DOHH2 (cell line): Measurements from ENCODE around the gene SMG5.

Experiments
- H3F3A ChIP-seq: fragments of 200-600 bp; sonication (generic), shearing (Covaris generic); 2 replicates; pipeline ENCODE4 v1.6.0; 2016; ENCODE audit warnings: antibody characterized with exemption, mild to moderate bottlenecking; ENCODE audit not compliant: control insufficient read depth, insufficient read depth
- H3K27ac ChIP-seq: fragments of 200-600 bp; sonication (generic); 2 replicates; pipeline ENCODE4 v1.5.1; 2014; ENCODE audit warnings: low read depth, mild to moderate bottlenecking, low read length, moderate library complexity
- H3K27me3 ChIP-seq: fragments of 200-600 bp; sonication (generic); 2 replicates; pipeline ENCODE4 v1.6.1; 2014; ENCODE audit warnings: mild to moderate bottlenecking, low read length, mixed read lengths; ENCODE audit not compliant: control insufficient read depth
- H3K36me3 ChIP-seq: fragments of 200-600 bp; sonication (generic); 2 replicates; pipeline ENCODE4 v1.6.1; 2014; ENCODE audit warnings: mild to moderate bottlenecking, low read length, moderate library complexity, mixed read lengths; ENCODE audit not compliant: control insufficient read depth
- H3K4me1 ChIP-seq: fragments of 200-600 bp; sonication (generic); 2 replicates; pipeline ENCODE4 v1.6.1; 2014; ENCODE audit warnings: mild to moderate bottlenecking, low read length, mixed read lengths; ENCODE audit not compliant: control insufficient read depth
- H3K4me2 ChIP-seq: fragments of 200-600 bp; sonication (generic); 2 replicates; pipeline ENCODE4 v1.6.0; 2014; ENCODE audit warnings: mild to moderate bottlenecking, low read length, moderate library complexity
- H3K4me3 ChIP-seq: fragments of 200-600 bp; sonication (generic); 2 replicates; pipeline ENCODE4 v1.5.1; 2014; ENCODE audit warnings: mild to moderate bottlenecking, low read length, mixed read lengths
- H3K79me2 ChIP-seq: fragments of 200-600 bp; sonication (generic); 2 replicates; pipeline ENCODE4 v1.6.1; 2014; ENCODE audit warnings: mild to moderate bottlenecking, low read length, mixed read lengths; ENCODE audit not compliant: control insufficient read depth
- H3K9me2 ChIP-seq: fragments of 200-600 bp; sonication (generic); replicated peaks from 2 replicates; pipeline ENCODE4 v1.6.1; 2014; ENCODE audit warnings: mild to moderate bottlenecking, low read length, mixed read lengths; ENCODE audit not compliant: control insufficient read depth
- H3K9me3 ChIP-seq: fragments of 200-600 bp; sonication (generic); 2 replicates; pipeline ENCODE4 v1.6.1; 2014; ENCODE audit warnings: antibody characterized with exemption, low read length, mixed read lengths; ENCODE audit not compliant: control insufficient read depth, insufficient read depth
- H4K20me1 ChIP-seq: fragments of 200-600 bp; sonication (generic); 2 replicates; pipeline ENCODE4 v1.6.0; 2014; ENCODE audit warnings: low read depth, mild to moderate bottlenecking, antibody characterized with exemption, low read length, moderate library complexity; ENCODE audit not compliant: control insufficient read depth, insufficient read depth
- CTCF ChIP-seq: fragments of 200-600 bp; sonication (generic); IDR thresholded peaks from one replicate; pipeline ENCODE4 v1.5.1; 2014; ENCODE audit warnings: antibody characterized with exemption, mild to moderate bottlenecking, low read depth, low read length; ENCODE audit not compliant: poor library complexity, severe bottlenecking
- EZH2phosphoT487 ChIP-seq: fragments of 200-600 bp; sonication (generic); IDR thresholded peaks from 2 replicates; pipeline ENCODE4 v1.6.1; 2017; ENCODE audit warnings: borderline replicate concordance, mild to moderate bottlenecking, antibody characterized with exemption, low read length, moderate library complexity, mixed read lengths

Gene SMG5

GRCh38 chr1:156247460-156248322 is 34.9 kb downstream of the SMG5 start, which contains the start of gene PAQR6:
Gene PAQR6, minus strand, starts transcription at chr1:156248056. Its CDS starts 1,325 bp downstream, at chr1:156246731.
- H3K4me3 ChIP-seq, result no peak within 1 kb of the TSS
- no peaks in the 10 kb centered on the region for H4K20me1 ChIP-seq
- no peak within 1 kb of the TSS for H3K4me2 ChIP-seq
- H3K27me3 ChIP-seq, result peaks cover 11% of the 10 kb centered on the region
- peaks cover 35% of the 10 kb centered on the region for H3K36me3 ChIP-seq
- peaks cover 6% of the 10 kb centered on the region for H3F3A ChIP-seq
- no peak for TF ChIP-seq EZH2phosphoT487
- H3K9me2 ChIP-seq, result no peaks in the 10 kb centered on the region
- no peaks in the 10 kb centered on the region for H3K9me3 ChIP-seq
- peaks cover 18% of the 10 kb centered on the region for H3K4me1 ChIP-seq
- no peaks in the 10 kb centered on the region for H3K79me2 ChIP-seq
- no peak within 1 kb of the TSS for H3K27ac ChIP-seq

DNA sequence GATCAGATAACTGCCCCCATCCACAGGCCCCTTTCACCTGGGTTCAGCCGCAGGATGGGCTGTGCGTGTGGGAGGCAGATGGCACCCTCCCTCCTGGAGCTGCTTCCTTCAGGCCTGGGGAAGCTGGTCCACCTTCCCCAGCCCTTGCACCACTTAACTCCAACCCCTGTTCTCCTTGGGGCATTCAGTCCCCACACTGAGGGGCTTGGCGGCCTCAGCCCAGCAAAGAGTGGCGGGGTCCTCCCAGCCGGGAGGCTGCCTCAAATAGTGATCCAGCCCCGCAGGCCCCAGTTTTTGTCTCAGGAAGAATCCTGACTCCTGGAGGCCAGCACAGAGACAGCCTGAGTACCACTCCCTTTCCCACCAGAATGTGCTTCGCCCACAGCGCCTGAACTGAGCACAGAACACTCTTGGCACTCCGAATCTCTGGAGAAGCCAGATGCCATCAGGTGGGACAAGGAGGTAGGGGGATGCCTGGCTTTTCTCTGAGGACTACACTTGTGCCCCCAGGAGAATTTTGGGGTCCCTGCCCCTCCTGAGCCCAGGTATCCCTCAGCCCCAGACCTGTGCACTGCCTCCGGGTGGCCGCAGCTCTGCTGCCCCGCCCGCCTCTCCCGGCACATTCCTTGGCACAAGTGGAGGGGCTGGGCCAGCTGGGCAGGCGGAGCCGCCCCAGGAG is 35.7 kb downstream of the SMG5 start:
- Histone ChIP-seq H3K36me3 (peaks cover 27% of the 10 kb centered on the region), H3K9me2 (no peaks in the 10 kb centered on the region), H3K9me3 (no peaks in the 10 kb centered on the region), H3K27ac (no peak overlapping the region), H4K20me1 (no peaks in the 10 kb centered on the region), H3K4me3 (no peak overlapping the region), H3K27me3 (peaks cover 11% of the 10 kb centered on the region), H3K79me2 (no peaks in the 10 kb centered on the region), H3K4me2 (no peak overlapping the region; the same call in 1 of the 2 replicates), H3K4me1 (peaks cover 18% of the 10 kb centered on the region), H3F3A (peaks cover 6% of the 10 kb centered on the region)
- TF ChIP-seq EZH2phosphoT487, result no peak
- TF ChIP-seq CTCF, result no peak

GRCh38 chr1:156246241-156246780 is 36.3 kb downstream of the SMG5 start:
- Histone ChIP-seq H4K20me1 (no peaks in the 10 kb centered on the region), H3K27ac (no peak overlapping the region), H3F3A (peaks cover 6% of the 10 kb centered on the region), H3K27me3 (peaks cover 11% of the 10 kb centered on the region), H3K36me3 (peaks cover 21% of the 10 kb centered on the region), H3K9me3 (no peaks in the 10 kb centered on the region), H3K4me3 (peak overlapping the region; percentile 64), H3K9me2 (no peaks in the 10 kb centered on the region), H3K79me2 (no peaks in the 10 kb centered on the region), H3K4me1 (peaks cover 23% of the 10 kb centered on the region), H3K4me2 (peak overlapping the region; percentile 74)
- TF ChIP-seq CTCF (no peak), EZH2phosphoT487 (no peak)
